Upper lobe of left lung (tissue), 6 donors: ENCODE data around the gene SLC7A14. TPM values are rescaled to one million over a fixed set of nuclear protein-coding genes. Genes with fewer than 3 reads are reported as not detected.

Experiments
- ATAC-seq, 2 donors: fragments of 200-7000 bp; cut with Tn5 transposase; one replicate each; pipeline ENCODE4 v1.9.1; 2022; ENCODE audit warnings: mild to moderate bottlenecking in 2 of 2, moderate library complexity in 2 of 2; ENCODE audit not compliant: low FRiP score in 2 of 2
- DNase-seq, 2 donors: peaks; one replicate each; pipeline ENCODE4 v3.0.0-alpha.2; 2019 to 2020
- H3K27ac ChIP-seq, 4 donors: fragments of 200-600 bp; sonication (generic); one replicate each; pipeline ENCODE4 v1.5.1; 2016 to 2019
- H3K27me3 ChIP-seq, 4 donors: fragments of 200-600 bp; sonication (generic); one replicate each; pipeline ENCODE4 v1.5.1; 2017 to 2019
- H3K36me3 ChIP-seq, 4 donors: fragments of 200-600 bp; sonication (generic); one replicate each; pipeline ENCODE4 v1.5.1; 2016 to 2019
- H3K4me1 ChIP-seq, 4 donors: fragments of 200-600 bp; sonication (generic); one replicate each; pipeline ENCODE4 v1.5.1; 2018 to 2019
- H3K4me3 ChIP-seq, 4 donors: fragments of 200-600 bp; sonication (generic); one replicate each; pipeline ENCODE4 v1.5.1; 2017 to 2019; ENCODE audit warnings: mild to moderate bottlenecking in 2 of 4, moderate library complexity in 1 of 4
- H3K9me3 ChIP-seq, 4 donors: fragments of 200-600 bp; sonication (generic); one replicate each; pipeline ENCODE4 v1.5.1; 2018 to 2019
- CTCF ChIP-seq, 6 experiments: fragments of 450-650 bp in 4 of 6; fragments of 200-600 bp in 2 of 6; sonication (generic) in 2 of 6; IDR thresholded peaks; one replicate each; pipeline ENCODE4 v1.5.1; 2016 to 2019; ENCODE audit warnings: antibody characterized with exemption in 6 of 6
- EP300 ChIP-seq, 4 donors: sonication (generic); formaldehyde crosslinking; IDR thresholded peaks; one replicate each; pipeline ENCODE4 v1.5.1; 2017; ENCODE audit warnings: antibody characterized with exemption in 4 of 4, control low read depth in 2 of 4
- POLR2A ChIP-seq, 4 donors: fragments of 450-650 bp; IDR thresholded peaks; one replicate each; pipeline ENCODE4 v1.5.1; 2016 to 2017; ENCODE audit warnings: antibody characterized with exemption in 4 of 4, mild to moderate bottlenecking in 2 of 4
- POLR2AphosphoS5 ChIP-seq, 2 donors: sonication (generic); formaldehyde crosslinking; IDR thresholded peaks; one replicate each; pipeline ENCODE4 v1.5.1; 2017; ENCODE audit warnings: antibody characterized with exemption in 2 of 2
- WGBS, 2 donors: methylation state at CpG; one replicate each; pipeline ENCODE4 v1.1.5; 2017 to 2018; 5-methylcytosine and 5-hydroxymethylcytosine counted together
- total RNA-seq, 6 donors: library from RNA; depleted of rRNA in 4 of 6; stranded (reverse); fragments of >200 nt in 4 of 6; gene quantifications; one replicate each; pipeline versions ENCODE4 v1.1.0 to v1.2.1, GENCODE V29; 2016 to 2021
- donor health status: DM: no; HTN: no; CAD: no; lungs with moderate emphysema.
- donor health status: DM: no; HTN: yes; CAD: no; lungs with severe emphysema.

SLC7A14 gene
- total RNA-seq, 6 donors from 2014 or later = 0.03 TPM; not detected in 5

DNA sequence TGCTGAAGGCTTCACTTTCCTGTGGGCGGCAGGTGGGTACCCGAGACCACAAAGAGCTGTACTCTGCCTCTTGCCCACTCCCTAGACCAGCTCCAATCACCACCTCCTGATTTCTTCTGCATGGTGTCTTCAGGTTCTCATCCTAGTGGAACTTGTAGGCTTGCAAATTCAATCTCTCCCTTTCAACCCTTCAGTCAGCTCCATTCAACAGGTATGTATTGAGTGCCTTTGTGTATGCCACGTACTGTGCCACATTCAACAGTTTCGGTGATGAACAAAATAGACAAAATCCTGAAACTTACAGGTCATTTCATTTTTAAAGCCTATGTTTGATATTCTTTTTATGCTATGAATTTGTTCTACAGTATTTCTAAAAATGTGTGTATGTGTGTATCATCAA is 172.6 kb downstream of the SLC7A14 start:
- no peak for ATAC-seq
- H3K9me3 ChIP-seq = no peaks in the 10 kb centered on the region
- no peak overlapping the region for H3K27ac ChIP-seq
- 95 to 97% methylated on average over 4 of the region's 4 CpGs for WGBS, 2 donors
- H3K36me3 ChIP-seq = no peaks in the 10 kb centered on the region
- DNase-seq = no peak
- peaks cover 0 to 1% (median under 1%) of the 10 kb centered on the region in 4 donors for H3K27me3 ChIP-seq
- TF ChIP-seq CTCF (IDR thresholded peaks at IDR 0.05) = no peak
- no peak for TF ChIP-seq POLR2A (IDR thresholded peaks at IDR 0.05)
- TF ChIP-seq EP300 (IDR thresholded peaks at IDR 0.05) = no peak
- TF ChIP-seq POLR2AphosphoS5 (IDR thresholded peaks at IDR 0.05) = no peak
- H3K4me3 ChIP-seq = no peak overlapping the region
- peaks cover 1 to 5% (median 2%) of the 10 kb centered on the region in 4 donors for H3K4me1 ChIP-seq

DNA sequence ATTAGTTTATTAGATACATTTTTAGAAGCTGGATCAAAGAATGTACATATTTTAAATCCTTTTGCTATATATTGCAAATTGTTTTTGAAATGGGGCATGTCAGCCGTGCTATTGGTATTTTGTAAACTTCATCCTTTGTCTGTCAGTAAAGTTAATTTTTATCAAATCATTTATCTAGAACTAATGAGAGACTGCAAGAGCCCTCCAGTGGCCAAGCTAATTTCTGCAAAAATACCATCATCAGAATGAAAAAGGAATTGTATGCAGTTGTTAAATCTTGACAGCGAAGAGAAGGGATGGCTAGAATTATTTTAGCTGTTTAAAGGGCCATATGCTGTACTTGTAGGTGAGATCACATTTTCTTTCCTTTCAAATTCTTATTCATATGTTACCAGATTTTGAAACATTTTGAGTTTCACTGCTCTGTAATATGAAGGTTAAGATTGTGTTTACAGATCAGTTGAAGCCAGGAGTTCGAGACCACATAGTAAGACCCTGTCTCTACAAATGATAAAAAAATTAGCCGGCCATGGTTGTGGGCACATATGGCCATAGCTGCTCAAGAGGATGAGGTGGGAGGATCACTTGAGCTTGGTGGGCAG is 175.3 kb downstream of the SLC7A14 start:
- no peaks in the 10 kb centered on the region for H3K36me3 ChIP-seq
- H3K27me3 ChIP-seq = no peaks in the 10 kb centered on the region
- 51 to 62% methylated on average over 4 of the region's 4 CpGs for WGBS, 2 donors
- no peak overlapping the region for H3K4me3 ChIP-seq
- TF ChIP-seq EP300 (IDR thresholded peaks at IDR 0.05) (no peak), CTCF (IDR thresholded peaks at IDR 0.05) (peak in 5 of 6 experiments; percentile 11 to 47 (median 38))
- H3K9me3 ChIP-seq = no peaks in the 10 kb centered on the region
- DNase-seq (no peak), ATAC-seq (no peak)
- H3K4me1 ChIP-seq = no peaks in the 10 kb centered on the region
- no peak overlapping the region for H3K27ac ChIP-seq

Other genes with a start within 250 kb of the SLC7A14 start
- 10 to 100 TPM; 26.2 to 80.8 (median 69.3) TPM for gene SKIL, start 228.4 kb downstream of the SLC7A14 start, total RNA-seq
- 10 to 100 TPM in 1 of 6 donors, 1 to 10 TPM in 5; 2.1 to 17.1 (median 6.0) TPM for gene CLDN11, start 167.2 kb downstream of the SLC7A14 start, total RNA-seq